ENCODE measurements around the gene ASRGL1.

The ASRGL1 gene

GRCh38 chr11:62388999-62389398, 51.8 kb downstream of the ASRGL1 start:
- TF ChIP-seq CTCF (conservative IDR thresholded peaks at IDR 0.05; ENCODE audit: control insufficient read depth, insufficient read depth, low read depth, low read length), result no peak
- no peak for DNase-seq (ENCODE audit: low read depth)
- no peak overlapping the region for H3K4me3 ChIP-seq (ENCODE audit: control insufficient read depth, low read depth, low read length)

GRCh38 chr11:62390237-62390636, 53.0 kb downstream of the ASRGL1 start:
- no peak overlapping the region for H3K4me3 ChIP-seq (ENCODE audit: control insufficient read depth, low read depth, low read length)
- TF ChIP-seq CTCF (conservative IDR thresholded peaks at IDR 0.05; ENCODE audit: control insufficient read depth, insufficient read depth, low read depth, low read length), result no peak
- DNase-seq (ENCODE audit: low read depth), result no peak

GRCh38 chr11:62390722-62391121, 53.5 kb downstream of the ASRGL1 start:
- peak; percentile 23 for DNase-seq (ENCODE audit: low read depth)
- no peak for TF ChIP-seq CTCF (conservative IDR thresholded peaks at IDR 0.05; ENCODE audit: control insufficient read depth, insufficient read depth, low read depth, low read length)
- no peak overlapping the region for H3K4me3 ChIP-seq (ENCODE audit: control insufficient read depth, low read depth, low read length)

- TF ChIP-seq CTCF (conservative IDR thresholded peaks at IDR 0.05; ENCODE audit: control insufficient read depth, insufficient read depth, low read depth, low read length), result no peak
- no peak overlapping the region for H3K4me3 ChIP-seq (ENCODE audit: control insufficient read depth, low read depth, low read length)
- no peak for DNase-seq (ENCODE audit: low read depth)
Measured at GRCh38 chr11:62391642-62392425, 54.6 kb downstream of the ASRGL1 start.

- DNase-seq (ENCODE audit: low read depth), result no peak
- H3K4me3 ChIP-seq (ENCODE audit: control insufficient read depth, low read depth, low read length), result no peak overlapping the region
- no peak for TF ChIP-seq CTCF (conservative IDR thresholded peaks at IDR 0.05; ENCODE audit: control insufficient read depth, insufficient read depth, low read depth, low read length)
Measured at GRCh38 chr11:62392506-62392905, 55.3 kb downstream of the ASRGL1 start.

- no peak for DNase-seq (ENCODE audit: low read depth)
- TF ChIP-seq CTCF (conservative IDR thresholded peaks at IDR 0.05; ENCODE audit: control insufficient read depth, insufficient read depth, low read depth, low read length), result no peak
- no peak overlapping the region for H3K4me3 ChIP-seq (ENCODE audit: control insufficient read depth, low read depth, low read length)
Measured at GRCh38 chr11:62393061-62393611, 55.9 kb downstream of the ASRGL1 start.
